Measurements from ENCODE around the gene MECP2. TPM values are rescaled to one million over a fixed set of nuclear protein-coding genes. Genes with fewer than 3 reads are reported as not detected.

The MECP2 gene
- total RNA-seq, 1 experiment from 2014 or later = 30.6 TPM

- CTCF ChIA-PET = interaction anchor here (0.7 kb wide), 1 partner anchor 26 kb away, joined by 3 read pairs; no protein-coding TSS in a partner anchor
- H3K27me3 Mint-ChIP-seq (ENCODE audit: insufficient read depth, unreplicated experiment) = no peaks in the 10 kb centered on the region
- H3K4me3 Mint-ChIP-seq (ENCODE audit: unreplicated experiment) = no peak overlapping the region
- no peaks in the 10 kb centered on the region for H3K27me3 ChIP-seq (replicated peaks; ENCODE audit: control insufficient read depth, insufficient read depth, low read length)
- no peak overlapping the region for H3K4me3 ChIP-seq (ENCODE audit: low read depth, low read length)
- no TSS peak for BruUV-seq (replicated peaks)
- H3K9me3 ChIP-seq = no peaks in the 10 kb centered on the region
- POLR2A ChIA-PET = no interaction called here
- peaks cover 29% of the 10 kb centered on the region for H3K36me3 Mint-ChIP-seq (ENCODE audit: insufficient read depth, unreplicated experiment)
- DNase-seq = no peak
- peaks cover 9% of the 10 kb centered on the region for H3K4me1 Mint-ChIP-seq (ENCODE audit: low read depth, unreplicated experiment)
- no peak for TF ChIP-seq CTCF (IDR thresholded peaks at IDR 0.05; ENCODE audit: insufficient read depth in 1 of 2, low read depth in 1 of 2, low read length in 1 of 2, severe bottlenecking in 1 of 2, unreplicated experiment in 1 of 2)
- intact Hi-C loops (cut with micrococcal nuclease; ENCODE audit: unreplicated experiment) = no loop called here
- H3K36me3 ChIP-seq (ENCODE audit: control insufficient read depth, insufficient read depth, low read length) = 0 out of 2 replicates have a peak, but pooled peaks cover 1% of the 10 kb centered on the region
- no peaks in the 10 kb centered on the region for H3K4me1 ChIP-seq
- peak overlapping the region; percentile 53 for H3K27ac Mint-ChIP-seq (ENCODE audit: unreplicated experiment)
- no peaks in the 10 kb centered on the region for H3K9me3 Mint-ChIP-seq (ENCODE audit: unreplicated experiment)
Observed at GRCh38 chrX:154039577-154039976, 57.9 kb downstream of the MECP2 start.

- POLR2A ChIA-PET = no interaction called here
- CTCF ChIA-PET = no interaction called here
- no peak overlapping the region for H3K4me3 ChIP-seq (ENCODE audit: low read depth, low read length)
- intact Hi-C loops (cut with micrococcal nuclease; ENCODE audit: unreplicated experiment) = no loop called here
- H3K9me3 ChIP-seq = no peaks in the 10 kb centered on the region
- H3K27me3 ChIP-seq (replicated peaks; ENCODE audit: control insufficient read depth, insufficient read depth, low read length) = no peaks in the 10 kb centered on the region
- Mint-ChIP-seq H3K36me3 (ENCODE audit: insufficient read depth, unreplicated experiment) (peaks cover 29% of the 10 kb centered on the region), H3K4me1 (ENCODE audit: low read depth, unreplicated experiment) (peaks cover 9% of the 10 kb centered on the region), H3K27me3 (ENCODE audit: insufficient read depth, unreplicated experiment) (no peaks in the 10 kb centered on the region), H3K9me3 (ENCODE audit: unreplicated experiment) (no peaks in the 10 kb centered on the region), H3K4me3 (ENCODE audit: unreplicated experiment) (no peak overlapping the region), H3K27ac (ENCODE audit: unreplicated experiment) (no peak overlapping the region)
- BruUV-seq (replicated peaks) = no TSS peak
- H3K4me1 ChIP-seq = no peaks in the 10 kb centered on the region
- 0 out of 2 replicates have a peak, but pooled peaks cover 1% of the 10 kb centered on the region for H3K36me3 ChIP-seq (ENCODE audit: control insufficient read depth, insufficient read depth, low read length)
- no peak for TF ChIP-seq CTCF (IDR thresholded peaks at IDR 0.05; ENCODE audit: insufficient read depth in 1 of 2, low read depth in 1 of 2, low read length in 1 of 2, severe bottlenecking in 1 of 2, unreplicated experiment in 1 of 2)
- DNase-seq = no peak
Observed at GRCh38 chrX:154038656-154039055, 58.9 kb downstream of the MECP2 start.

- Histone ChIP-seq H3K36me3 (ENCODE audit: control insufficient read depth, insufficient read depth, low read length) (0 out of 2 replicates have a peak, but pooled peaks cover 1% of the 10 kb centered on the region), H3K9me3 (no peaks in the 10 kb centered on the region), H3K27me3 (replicated peaks; ENCODE audit: control insufficient read depth, insufficient read depth, low read length) (no peaks in the 10 kb centered on the region), H3K4me1 (no peaks in the 10 kb centered on the region), H3K4me3 (ENCODE audit: low read depth, low read length) (no peak overlapping the region)
- intact Hi-C loops (cut with micrococcal nuclease; ENCODE audit: unreplicated experiment) = no loop called here
- ChIA-PET POLR2A (interaction anchor here (0.5 kb wide), 1 partner anchor 388 kb away, joined by 8 read pairs; no protein-coding TSS in a partner anchor), CTCF (no interaction called here)
- no TSS peak for BruUV-seq (replicated peaks)
- DNase-seq = no peak
- Mint-ChIP-seq H3K4me3 (ENCODE audit: unreplicated experiment) (no peak overlapping the region), H3K27me3 (ENCODE audit: insufficient read depth, unreplicated experiment) (no peaks in the 10 kb centered on the region), H3K9me3 (ENCODE audit: unreplicated experiment) (no peaks in the 10 kb centered on the region), H3K27ac (ENCODE audit: unreplicated experiment) (no peak overlapping the region), H3K4me1 (ENCODE audit: low read depth, unreplicated experiment) (peaks cover 9% of the 10 kb centered on the region), H3K36me3 (ENCODE audit: insufficient read depth, unreplicated experiment) (peaks cover 35% of the 10 kb centered on the region)
- TF ChIP-seq CTCF (IDR thresholded peaks at IDR 0.05; ENCODE audit: insufficient read depth in 1 of 2, low read depth in 1 of 2, low read length in 1 of 2, severe bottlenecking in 1 of 2, unreplicated experiment in 1 of 2) = no peak
Observed at GRCh38 chrX:154037754-154038153, 59.8 kb downstream of the MECP2 start.

Data from Caco-2 (cell line).